ENCODE measurements around the gene TK2.
"Not testable (repeated sequence)": the region's sequence is repeated elsewhere in the genome, so short reads cannot be mapped to it uniquely, and the experiment has no call there.

TK2 gene

GRCh38 chr16:66469947-66470546 lies 79.9 kb downstream of the TK2 start:
- H3K4me2 ChIP-seq (ENCODE audit: low read length), result no peak overlapping the region
- no peaks in the 10 kb centered on the region for H3K36me3 ChIP-seq (ENCODE audit: control insufficient read depth, insufficient read depth, low read length)
- H3K79me2 ChIP-seq, result no peaks in the 10 kb centered on the region
- TF ChIP-seq, protein P1, sequence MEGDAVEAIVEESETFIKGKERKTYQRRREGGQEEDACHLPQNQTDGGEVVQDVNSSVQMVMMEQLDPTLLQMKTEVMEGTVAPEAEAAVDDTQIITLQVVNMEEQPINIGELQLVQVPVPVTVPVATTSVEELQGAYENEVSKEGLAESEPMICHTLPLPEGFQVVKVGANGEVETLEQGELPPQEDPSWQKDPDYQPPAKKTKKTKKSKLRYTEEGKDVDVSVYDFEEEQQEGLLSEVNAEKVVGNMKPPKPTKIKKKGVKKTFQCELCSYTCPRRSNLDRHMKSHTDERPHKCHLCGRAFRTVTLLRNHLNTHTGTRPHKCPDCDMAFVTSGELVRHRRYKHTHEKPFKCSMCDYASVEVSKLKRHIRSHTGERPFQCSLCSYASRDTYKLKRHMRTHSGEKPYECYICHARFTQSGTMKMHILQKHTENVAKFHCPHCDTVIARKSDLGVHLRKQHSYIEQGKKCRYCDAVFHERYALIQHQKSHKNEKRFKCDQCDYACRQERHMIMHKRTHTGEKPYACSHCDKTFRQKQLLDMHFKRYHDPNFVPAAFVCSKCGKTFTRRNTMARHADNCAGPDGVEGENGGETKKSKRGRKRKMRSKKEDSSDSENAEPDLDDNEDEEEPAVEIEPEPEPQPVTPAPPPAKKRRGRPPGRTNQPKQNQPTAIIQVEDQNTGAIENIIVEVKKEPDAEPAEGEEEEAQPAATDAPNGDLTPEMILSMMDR (IDR thresholded peaks at IDR 0.05), result no peak
- H3K27ac ChIP-seq, result no peak overlapping the region
- H3K9ac ChIP-seq, result no peak overlapping the region
- H3K4me3 ChIP-seq (ENCODE audit: low read depth, low read length), result no peak overlapping the region
- no peaks in the 10 kb centered on the region for H3K27me3 ChIP-seq (ENCODE audit: control insufficient read depth, insufficient read depth, low read length)
- H2AFZ ChIP-seq, result no peak overlapping the region
- H3K4me1 ChIP-seq, result no peaks in the 10 kb centered on the region
- no peaks in the 10 kb centered on the region for H3K9me3 ChIP-seq (ENCODE audit: control insufficient read depth, low read length)

DNA sequence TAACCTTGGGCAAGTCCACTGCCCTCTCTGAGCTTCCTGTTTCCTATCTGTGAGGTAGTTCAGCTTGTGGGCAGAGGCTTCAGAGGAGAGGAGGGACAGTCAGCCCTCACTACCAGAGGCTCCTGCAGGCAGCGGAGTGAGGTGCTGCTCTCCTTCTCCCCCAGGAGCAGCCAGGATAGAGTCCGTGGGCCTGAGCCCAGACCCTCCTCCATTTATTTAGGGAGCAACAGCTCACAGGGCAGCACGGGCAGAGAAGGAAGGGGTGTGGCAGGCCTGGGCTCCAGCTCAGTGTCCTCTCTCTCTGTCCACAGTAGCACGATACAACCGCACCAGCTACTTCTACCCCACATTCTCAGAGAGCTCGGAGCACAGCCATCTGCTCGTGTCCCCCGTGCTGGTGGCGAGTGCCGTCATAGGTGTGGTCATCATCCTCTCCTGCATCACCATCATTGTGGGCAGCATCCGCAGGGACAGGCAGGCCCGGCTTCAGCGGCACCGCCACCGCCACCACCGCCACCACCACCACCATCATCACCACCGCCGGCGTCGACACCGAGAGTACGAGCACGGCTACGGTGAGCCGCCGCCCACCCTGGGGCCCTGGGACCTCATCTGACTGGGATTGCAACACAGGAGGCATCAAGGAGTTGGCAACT lies 80.5 kb downstream of the TK2 start:
- Histone ChIP-seq H3K4me3 (ENCODE audit: low read depth, low read length) (no peak overlapping the region), H3K9ac (no peak overlapping the region), H3K4me1 (no peaks in the 10 kb centered on the region), H3K36me3 (ENCODE audit: control insufficient read depth, insufficient read depth, low read length) (no peaks in the 10 kb centered on the region), H2AFZ (no peak overlapping the region), H3K9me3 (ENCODE audit: control insufficient read depth, low read length) (no peaks in the 10 kb centered on the region), H3K79me2 (no peaks in the 10 kb centered on the region), H3K27me3 (ENCODE audit: control insufficient read depth, insufficient read depth, low read length) (no peaks in the 10 kb centered on the region), H3K4me2 (ENCODE audit: low read length) (no peak overlapping the region), H3K27ac (no peak overlapping the region)
- TF ChIP-seq, protein P1 (IDR thresholded peaks at IDR 0.05), result no peak

DNA sequence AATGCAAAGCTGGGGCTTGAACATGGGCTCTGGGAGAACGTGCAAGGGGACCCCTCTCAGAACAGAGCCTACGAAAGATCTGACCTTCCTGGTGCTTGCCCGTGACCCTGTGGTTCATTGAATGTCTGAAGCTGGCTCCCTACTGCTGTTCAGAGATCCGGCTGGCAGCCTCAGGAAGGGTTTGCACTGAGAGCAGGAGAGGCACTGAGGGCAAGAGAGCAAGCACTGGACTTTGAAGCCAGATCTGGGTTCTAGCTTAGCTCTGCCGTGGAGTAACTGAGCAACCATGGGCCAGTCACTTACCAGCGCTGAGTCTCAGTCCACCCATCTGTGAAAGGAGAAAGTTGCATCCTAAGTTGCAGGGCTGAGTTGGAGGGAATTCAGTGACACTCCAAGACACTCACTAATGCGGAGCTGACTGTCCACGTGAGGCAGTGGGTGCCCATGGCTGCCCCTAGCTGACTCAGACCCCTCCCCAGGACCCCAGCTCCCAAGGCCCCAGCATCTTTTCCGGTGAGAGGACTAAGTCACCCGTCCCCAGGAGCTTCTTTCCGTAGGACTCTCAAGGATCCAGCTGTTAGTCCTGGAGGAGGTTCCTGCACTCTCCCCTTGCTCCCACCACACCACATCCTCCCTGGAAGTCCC lies 81.5 kb downstream of the TK2 start:
- no peak overlapping the region for H3K9ac ChIP-seq
- no peak overlapping the region for H3K4me2 ChIP-seq (ENCODE audit: low read length)
- H2AFZ ChIP-seq, result no peak overlapping the region
- no peaks in the 10 kb centered on the region for H3K36me3 ChIP-seq (ENCODE audit: control insufficient read depth, insufficient read depth, low read length)
- no peaks in the 10 kb centered on the region for H3K27me3 ChIP-seq (ENCODE audit: control insufficient read depth, insufficient read depth, low read length)
- no peaks in the 10 kb centered on the region for H3K9me3 ChIP-seq (ENCODE audit: control insufficient read depth, low read length)
- TF ChIP-seq, protein P1 (IDR thresholded peaks at IDR 0.05), result no peak
- no peaks in the 10 kb centered on the region for H3K79me2 ChIP-seq
- H3K4me1 ChIP-seq, result no peaks in the 10 kb centered on the region
- H3K27ac ChIP-seq, result no peak overlapping the region
- H3K4me3 ChIP-seq (ENCODE audit: low read depth, low read length), result no peak overlapping the region

DNA sequence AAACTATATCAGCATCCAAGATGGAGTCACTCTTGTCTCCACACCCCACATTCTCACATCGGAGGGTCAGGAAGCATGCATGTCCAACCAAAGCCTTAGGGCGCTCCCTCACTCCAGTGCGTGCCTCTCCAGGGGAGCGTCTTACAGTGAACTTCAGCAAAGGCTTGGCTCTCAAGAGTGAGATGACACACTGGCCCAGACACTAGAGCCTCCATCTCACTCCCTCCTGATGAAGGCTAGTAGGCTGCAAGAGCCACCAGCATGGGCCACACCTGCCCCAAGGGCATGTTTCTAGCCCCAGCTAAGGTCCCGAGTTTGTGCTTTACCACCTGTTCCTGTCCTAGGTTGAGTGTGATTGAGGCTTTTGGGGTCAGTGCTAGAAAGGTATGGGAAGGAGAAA lies 82.3 kb downstream of the TK2 start:
- Histone ChIP-seq H2AFZ (no peak overlapping the region), H3K27ac (no peak overlapping the region), H3K4me2 (ENCODE audit: low read length) (no peak overlapping the region), H3K27me3 (ENCODE audit: control insufficient read depth, insufficient read depth, low read length) (no peaks in the 10 kb centered on the region), H3K9ac (no peak overlapping the region), H3K9me3 (ENCODE audit: control insufficient read depth, low read length) (no peaks in the 10 kb centered on the region), H3K4me1 (no peaks in the 10 kb centered on the region), H3K79me2 (no peaks in the 10 kb centered on the region), H3K4me3 (ENCODE audit: low read depth, low read length) (no peak overlapping the region), H3K36me3 (ENCODE audit: control insufficient read depth, insufficient read depth, low read length) (no peaks in the 10 kb centered on the region)
- TF ChIP-seq, protein P1 (IDR thresholded peaks at IDR 0.05), result no peak

GRCh38 chr16:66466636-66467035 lies 83.3 kb downstream of the TK2 start:
- H3K27me3 ChIP-seq (ENCODE audit: control insufficient read depth, insufficient read depth, low read length), result not testable (repeated sequence)

GRCh38 chr16:66465946-66466345 lies 84.0 kb downstream of the TK2 start:
- not testable (repeated sequence) for H3K79me2 ChIP-seq; H3K4me2 ChIP-seq (ENCODE audit: low read length); H3K9ac ChIP-seq; H3K27ac ChIP-seq; H3K27me3 ChIP-seq (ENCODE audit: control insufficient read depth, insufficient read depth, low read length); H3K9me3 ChIP-seq (ENCODE audit: control insufficient read depth, low read length); H3K36me3 ChIP-seq (ENCODE audit: control insufficient read depth, insufficient read depth, low read length); H3K4me1 ChIP-seq; H3K4me3 ChIP-seq (ENCODE audit: low read depth, low read length); H2AFZ ChIP-seq

More at GRCh38 chr16:66466636-66467035, 83.3 kb downstream of the TK2 start:
- H3K4me1 ChIP-seq; H3K4me2 ChIP-seq (ENCODE audit: low read length); H3K36me3 ChIP-seq (ENCODE audit: control insufficient read depth, insufficient read depth, low read length); H2AFZ ChIP-seq; H3K4me3 ChIP-seq (ENCODE audit: low read depth, low read length); H3K27ac ChIP-seq; H3K9me3 ChIP-seq (ENCODE audit: control insufficient read depth, low read length); H3K79me2 ChIP-seq; H3K9ac ChIP-seq: not testable (repeated sequence)
